GM12801 (cell line): ENCODE results near the gene NT5DC3.

Experiments used
- CTCF ChIP-seq: IDR thresholded peaks from one replicate; pipeline ENCODE4 v1.5.1; 2011; ENCODE audit warnings: control low read depth; ENCODE audit not compliant: insufficient read length; ENCODE audit errors: extremely low read depth

The NT5DC3 gene

DNA sequence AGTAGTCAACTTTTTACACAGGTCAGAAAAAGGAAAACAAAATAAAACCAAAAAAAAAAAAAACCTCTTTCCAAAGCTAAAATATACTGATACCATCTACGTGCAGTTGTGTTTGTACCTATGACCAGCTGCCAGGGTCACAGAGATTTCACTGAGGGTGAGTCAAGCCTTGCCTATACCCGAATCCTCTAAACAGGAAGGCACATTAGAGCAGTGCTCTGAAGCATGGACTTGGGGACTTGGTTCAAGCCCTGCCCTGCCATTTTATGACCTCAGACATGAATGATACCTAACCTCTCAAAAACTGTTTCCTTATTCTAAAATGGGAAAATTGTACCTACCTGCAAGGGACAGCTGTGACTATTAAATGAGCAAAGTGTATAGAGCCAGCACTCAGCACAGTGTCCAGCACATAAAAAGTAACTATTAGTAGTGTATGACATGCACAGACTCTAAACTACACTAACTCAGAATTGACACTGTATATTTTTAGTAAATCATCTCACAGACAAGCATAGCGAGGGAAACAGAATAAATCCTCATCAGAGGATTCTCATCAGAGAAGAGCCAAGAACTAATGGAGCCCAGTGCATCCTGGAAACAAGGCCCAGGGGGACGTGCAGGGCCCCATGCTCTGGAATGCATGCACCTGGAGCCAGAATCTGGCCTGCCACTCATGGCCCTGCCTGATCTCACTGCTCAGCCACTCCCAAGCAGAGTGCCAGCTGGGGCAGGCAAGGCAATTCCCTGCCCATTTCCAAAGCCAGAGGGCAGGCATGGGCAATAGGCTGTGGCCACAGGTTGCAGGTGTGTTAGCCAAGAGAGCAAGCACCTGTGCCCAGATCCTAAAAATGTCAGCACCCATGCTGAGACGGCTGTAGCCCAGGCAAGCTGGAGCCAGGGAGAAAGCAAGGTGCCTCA lies 57.0 kb downstream of the NT5DC3 start:
- no peak for TF ChIP-seq CTCF

- no peak for TF ChIP-seq CTCF
Measured at GRCh38 chr12:103782399-103782798, 58.6 kb downstream of the NT5DC3 start.

DNA sequence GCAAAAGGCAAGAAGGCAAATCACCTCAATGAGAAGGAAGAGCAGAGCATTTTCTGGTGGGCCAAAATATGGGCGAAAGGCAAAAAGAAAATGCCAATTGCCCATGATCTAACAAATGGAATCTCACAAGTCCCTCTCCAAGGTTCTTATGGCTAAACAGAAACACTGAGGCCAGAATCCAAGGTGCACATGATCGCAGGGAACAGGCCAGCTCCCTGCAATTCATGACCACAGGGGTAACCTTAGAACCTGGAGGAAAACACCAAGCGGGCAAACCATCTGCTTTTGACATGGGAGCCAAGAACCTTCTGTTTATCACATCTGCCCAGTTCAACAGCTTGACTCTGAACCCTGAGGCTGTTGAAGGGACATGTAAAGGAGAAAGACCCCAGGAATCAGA lies 60.0 kb downstream of the NT5DC3 start:
- TF ChIP-seq CTCF: no peak

GRCh38 chr12:103780093-103780440 lies 61.0 kb downstream of the NT5DC3 start:
- no peak for TF ChIP-seq CTCF

- no peak for TF ChIP-seq CTCF
Measured at GRCh38 chr12:103779410-103780092, 61.5 kb downstream of the NT5DC3 start.

- TF ChIP-seq CTCF: no peak
Measured at GRCh38 chr12:103778781-103779180, 62.3 kb downstream of the NT5DC3 start.

DNA sequence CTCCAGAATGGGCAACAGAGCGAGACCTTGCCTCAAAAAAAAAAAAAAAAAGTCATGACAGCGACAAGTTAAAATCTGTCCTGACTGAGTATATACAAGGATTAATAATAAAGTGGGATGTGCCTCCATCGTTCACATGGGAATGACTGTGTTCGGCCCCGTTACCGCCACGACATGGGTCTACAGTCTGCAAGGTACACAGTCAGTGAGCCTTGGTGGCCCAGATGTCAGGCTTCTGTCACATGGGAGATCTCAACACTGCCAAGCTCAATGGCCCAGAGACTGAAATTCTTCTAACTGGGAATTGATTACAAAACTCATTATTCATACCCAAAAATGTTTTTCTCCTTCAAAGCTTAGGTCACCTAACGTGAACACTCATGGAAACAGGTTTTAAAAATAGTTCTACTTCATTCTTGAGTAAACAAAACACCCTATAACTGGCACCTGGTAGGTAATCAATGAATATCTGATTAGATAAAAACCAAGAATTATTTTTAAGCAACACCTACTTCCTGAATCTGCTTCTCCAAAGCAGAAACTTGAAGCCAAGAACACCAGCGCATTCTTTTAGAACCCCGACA lies 66.0 kb downstream of the NT5DC3 start:
- no peak for TF ChIP-seq CTCF
